GM18858 (cell line): Measurements from ENCODE around the gene HIVEP3.

Experiments
- ATAC-seq: cut with Tn5 transposase; IDR thresholded peaks from one replicate; pipeline ENCODE4 v1.9.1; 2021; ENCODE audit not compliant: unreplicated experiment

Gene HIVEP3

GRCh38 chr1:41528106-41528505, 390.6 kb downstream of the HIVEP3 start:
- no peak for ATAC-seq

DNA sequence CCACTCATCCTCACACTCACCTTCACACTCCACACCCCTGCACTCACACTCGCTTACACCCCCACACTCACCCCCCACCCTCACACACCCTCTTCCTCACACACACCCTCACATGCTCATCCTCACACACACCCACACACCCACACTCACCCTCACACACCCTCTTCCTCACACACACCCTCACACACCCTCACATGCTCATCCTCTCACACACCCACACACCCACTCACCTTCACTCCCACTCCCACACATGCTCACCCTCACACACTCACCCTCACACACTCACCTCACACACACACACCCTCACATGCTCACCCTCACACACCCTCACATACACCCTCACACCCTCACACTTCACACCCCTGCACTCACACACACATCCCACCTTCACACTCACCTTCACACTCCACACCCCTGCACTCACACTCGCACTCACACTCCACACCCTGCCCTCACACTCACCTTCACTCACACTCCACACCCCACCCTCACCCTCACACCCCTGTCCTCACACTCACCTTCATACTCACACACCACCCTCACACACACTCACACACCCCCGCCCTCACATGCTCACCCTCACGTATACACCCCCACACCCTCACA, 391.7 kb downstream of the HIVEP3 start:
- ATAC-seq, result no peak

DNA sequence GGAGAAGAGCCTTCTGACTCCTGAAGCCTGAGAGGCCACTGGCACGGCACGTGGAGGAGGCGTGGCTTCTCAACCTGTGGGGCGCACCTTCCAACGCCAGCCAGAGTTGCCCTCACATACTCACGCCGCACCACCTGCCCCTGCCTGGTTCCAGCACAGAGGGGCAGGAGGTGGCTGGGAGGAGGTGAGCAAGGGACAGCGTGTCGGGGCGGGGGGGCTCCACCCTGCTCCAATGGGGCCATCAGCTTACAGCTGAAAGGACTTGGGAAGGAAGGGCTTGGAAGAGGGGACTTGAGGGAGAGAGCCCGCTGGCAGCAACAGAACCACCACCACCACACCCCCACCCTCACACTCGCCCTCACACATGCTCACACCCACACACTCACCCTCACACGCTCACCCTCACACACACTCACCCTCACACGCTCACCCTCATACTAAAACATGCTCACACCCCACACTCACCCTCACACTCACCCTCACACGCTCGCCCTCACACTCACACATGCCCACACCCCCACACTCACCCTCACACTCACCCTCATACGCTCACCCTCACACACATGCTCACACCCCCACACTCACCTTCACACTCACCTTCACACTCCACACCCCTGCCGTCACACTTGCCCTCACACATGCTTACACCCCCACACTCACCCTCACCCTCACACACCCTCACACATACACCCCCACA, 392.7 kb downstream of the HIVEP3 start:
- ATAC-seq, result no peak

DNA sequence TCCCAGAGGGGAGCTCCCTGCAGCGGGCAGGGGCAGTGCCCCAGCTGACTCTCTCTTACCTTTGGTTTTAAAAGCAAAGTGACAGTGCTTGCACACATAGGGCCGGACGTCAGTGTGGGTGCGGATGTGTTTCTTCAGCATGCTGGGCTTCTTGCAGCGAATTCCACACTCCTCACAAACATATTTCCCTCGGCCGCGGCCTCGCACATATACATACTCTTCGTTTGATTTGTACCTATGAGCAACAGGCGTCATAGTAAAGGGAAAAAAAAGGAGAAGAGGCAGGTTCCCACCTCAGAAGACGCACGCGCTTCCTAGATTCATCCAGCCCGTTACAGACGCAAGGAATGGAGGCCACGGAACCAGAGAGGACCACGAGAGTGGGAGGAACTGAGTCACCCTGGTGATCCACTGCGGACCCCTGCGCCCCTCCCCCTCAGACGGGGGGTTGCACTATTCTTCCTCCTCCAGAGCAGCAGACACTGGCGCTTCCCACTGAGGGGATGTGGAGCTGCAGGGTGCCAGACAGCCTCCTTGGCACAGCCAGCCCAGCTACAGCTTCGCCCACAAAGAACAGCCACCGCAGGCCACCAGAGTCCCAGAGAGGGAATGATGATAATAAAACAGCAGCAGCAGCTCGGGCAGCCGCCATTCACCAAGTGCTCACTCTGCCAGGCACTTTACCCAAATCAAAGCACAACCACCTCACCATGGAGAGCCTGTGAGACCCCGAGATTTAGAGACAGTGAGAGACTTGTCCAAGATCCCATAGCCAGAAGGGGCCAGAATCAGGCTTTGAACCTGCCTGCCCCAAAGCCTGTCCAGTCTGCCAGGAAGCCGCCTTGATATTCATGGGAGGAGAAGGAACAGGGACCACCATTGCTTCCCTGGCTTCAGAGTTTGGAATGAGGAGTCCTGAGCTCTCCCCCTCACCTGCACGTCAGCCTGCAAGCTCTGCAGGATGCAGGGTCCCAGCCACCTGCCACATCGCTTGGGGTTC, 393.7 kb downstream of the HIVEP3 start:
- no peak for ATAC-seq

- no peak for ATAC-seq
Observed at GRCh38 chr1:41523949-41524675, 394.6 kb downstream of the HIVEP3 start.

GRCh38 chr1:41523071-41523470, 395.7 kb downstream of the HIVEP3 start:
- ATAC-seq, result no peak

- ATAC-seq, result no peak
Observed at GRCh38 chr1:41521766-41522165, 397.0 kb downstream of the HIVEP3 start.

DNA sequence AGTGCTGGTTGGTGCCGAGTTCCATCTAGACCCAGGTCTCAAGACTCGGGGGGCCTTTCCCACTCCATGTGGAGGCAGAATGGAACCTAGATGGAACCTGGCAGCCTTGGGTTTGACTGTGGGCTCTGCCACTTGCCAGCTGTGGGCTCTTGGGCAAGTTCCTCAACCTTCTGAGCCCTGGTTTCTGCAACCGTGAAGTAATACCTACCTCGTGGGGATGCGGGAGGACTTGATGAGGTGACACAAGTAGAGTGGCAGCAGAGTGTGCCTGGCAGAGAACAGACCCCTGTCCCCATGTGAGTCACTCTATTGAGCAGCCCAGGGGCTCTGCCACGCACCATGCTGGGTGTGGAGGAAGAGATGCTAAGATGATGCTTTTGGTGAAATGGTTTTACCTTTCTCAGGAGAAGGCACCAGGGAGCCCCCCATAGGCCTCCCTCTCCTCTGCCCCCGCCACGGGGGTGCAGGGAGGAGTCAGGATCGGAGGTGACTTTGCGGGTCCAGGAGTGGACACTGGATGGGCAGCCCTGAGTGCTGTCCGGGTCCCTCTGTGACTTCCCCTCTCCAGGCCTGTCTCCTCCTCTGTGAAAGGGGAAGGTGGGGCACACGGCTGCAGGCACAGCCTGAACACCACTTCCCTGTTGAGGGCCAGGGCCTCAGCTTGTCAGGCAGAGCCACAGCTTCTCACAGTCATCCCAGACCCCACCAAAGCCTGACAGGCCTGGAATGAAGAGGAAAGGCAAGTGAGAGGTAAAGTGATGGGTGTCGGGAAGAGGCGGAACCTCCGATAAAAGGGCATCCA, 397.6 kb downstream of the HIVEP3 start:
- ATAC-seq, result no peak

DNA sequence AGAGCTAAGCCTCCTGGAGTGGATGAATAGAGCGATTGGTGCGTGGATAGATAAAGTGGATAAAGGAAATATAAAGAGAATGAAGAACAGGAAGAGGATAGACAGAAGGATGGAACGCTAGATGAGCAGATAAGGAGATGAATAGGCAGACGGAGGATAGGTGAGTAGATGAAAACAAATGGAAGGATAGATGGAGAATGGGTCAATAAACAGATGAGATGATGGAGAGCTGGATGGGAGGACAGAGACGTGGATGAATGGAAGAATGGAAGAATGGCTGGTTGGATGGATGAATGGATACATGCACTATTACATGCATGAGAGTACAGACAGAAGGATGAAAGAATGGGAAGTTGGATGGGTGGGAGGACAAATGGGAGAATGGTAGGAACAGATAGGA, 399.1 kb downstream of the HIVEP3 start:
- ATAC-seq, result no peak

GRCh38 chr1:41518471-41518870, 400.3 kb downstream of the HIVEP3 start:
- no peak for ATAC-seq

DNA sequence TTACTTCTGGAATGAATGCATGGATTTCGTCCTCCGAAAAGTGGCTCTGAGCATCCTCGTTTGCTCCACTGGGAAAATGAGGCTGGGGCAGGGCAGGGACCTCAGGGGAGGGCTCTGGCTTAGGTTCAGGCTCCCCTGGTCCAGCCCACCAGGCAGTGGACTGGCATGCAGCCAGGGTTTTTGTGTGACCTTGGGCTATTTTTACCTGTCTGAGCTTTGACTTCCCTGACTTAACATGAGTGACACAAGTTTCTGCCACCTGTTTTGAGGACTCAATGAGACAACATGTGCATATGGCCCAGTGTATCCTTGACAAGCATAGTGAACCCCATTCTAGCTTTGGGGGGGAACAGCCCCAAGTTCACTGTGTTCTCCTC, 401.7 kb downstream of the HIVEP3 start:
- ATAC-seq, result no peak

GRCh38 chr1:41516168-41517061, 402.3 kb downstream of the HIVEP3 start:
- peak; percentile 55 for ATAC-seq

GRCh38 chr1:41515778-41516167, 402.9 kb downstream of the HIVEP3 start:
- ATAC-seq, result no peak

DNA sequence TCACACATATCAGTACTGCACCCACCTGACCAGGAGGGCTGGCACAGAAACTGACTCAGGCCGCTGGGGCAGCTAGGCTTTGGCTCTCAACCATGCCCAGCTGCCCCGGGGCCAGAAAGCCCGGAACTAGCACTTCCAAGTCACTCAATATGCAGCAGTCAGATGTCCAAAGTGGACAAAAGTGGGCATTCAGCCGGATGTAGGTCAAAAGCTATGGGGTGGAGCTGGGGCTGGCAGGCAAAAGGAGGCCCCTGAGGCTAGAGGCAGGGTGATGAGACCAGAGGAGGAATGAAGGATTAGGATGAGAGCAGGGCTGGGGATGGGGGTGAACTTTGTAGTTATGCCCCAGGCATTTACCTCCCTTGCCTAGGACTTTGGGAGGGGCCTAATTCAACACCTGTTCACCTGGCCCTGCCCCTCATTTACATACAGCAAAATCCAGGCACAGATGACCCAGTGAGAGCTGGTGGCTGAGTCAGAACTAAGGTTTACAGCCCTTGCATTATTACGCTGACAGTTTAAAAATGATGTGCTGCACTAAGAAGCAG, 403.5 kb downstream of the HIVEP3 start:
- no peak for ATAC-seq

DNA sequence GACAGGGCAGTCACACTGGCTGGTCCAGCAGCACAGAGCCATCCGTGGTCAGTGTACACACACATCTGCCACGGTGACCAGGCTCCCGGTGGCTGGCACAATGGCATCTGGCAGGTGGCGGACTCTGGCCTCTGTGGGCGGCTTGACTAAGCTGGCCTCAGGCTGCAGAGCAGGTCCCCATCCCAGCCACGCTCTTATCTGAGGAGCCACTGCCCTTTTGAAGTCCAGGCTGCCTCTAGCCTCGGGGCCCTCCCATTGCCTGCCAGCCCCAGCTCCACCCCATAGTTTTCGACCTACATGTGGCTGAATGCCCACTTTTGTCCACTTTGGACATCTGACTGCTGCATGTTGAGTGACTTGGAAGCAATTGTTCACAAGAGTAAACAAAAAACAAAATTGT, 404.3 kb downstream of the HIVEP3 start:
- no peak for ATAC-seq

- ATAC-seq, result no peak
Observed at GRCh38 chr1:41513383-41513735, 405.4 kb downstream of the HIVEP3 start.

DNA sequence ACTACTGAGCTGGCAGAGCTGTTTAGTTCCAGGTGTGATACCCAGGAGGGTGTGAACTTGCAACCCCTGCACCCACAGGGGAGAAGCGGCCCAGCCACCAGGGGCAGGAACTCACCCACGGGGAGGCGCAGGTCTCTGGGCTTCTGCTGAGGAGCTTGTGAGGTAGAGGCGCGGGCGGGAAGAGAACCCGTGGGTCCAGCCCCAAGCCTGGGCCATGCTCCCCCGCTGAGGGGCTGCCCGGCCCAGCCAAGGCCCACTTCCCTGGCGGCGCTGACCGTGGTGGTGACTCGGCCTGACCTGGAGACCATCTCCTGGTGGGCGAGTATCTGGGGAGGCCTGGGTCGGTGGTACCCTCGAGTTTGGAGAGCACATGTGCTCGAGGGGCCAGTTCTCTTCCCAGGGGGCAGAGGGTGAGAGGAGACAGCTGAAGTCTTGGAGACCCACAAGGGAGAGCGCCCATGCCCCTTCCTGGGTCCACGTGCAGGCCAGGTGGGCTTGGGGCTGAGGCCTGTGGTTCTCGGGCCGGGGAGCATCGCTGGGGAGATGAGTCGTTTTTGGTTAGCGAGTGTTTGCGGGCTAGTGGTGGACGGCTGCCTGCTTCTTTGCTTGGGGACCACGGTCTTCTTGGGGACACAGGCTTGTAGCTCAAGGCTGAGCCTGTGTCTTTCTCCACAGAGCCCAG, 405.9 kb downstream of the HIVEP3 start:
- ATAC-seq, result no peak

DNA sequence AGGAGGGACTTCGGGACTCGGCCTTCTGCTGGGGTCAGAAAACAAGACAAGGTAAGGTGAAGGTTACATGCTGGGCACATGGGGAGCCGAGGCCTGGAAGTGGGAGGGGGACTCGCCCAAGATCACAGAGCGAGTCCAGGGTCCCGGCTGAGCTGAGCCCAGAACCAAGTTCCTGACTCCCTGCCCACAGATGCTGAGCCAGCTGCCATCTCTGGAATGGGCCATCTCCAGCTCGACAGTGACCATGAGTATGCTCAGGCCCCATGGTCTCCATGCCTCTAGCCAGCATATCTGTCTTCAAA, 407.5 kb downstream of the HIVEP3 start:
- no peak for ATAC-seq
